Measurements from ENCODE around the gene CAPRIN2.
A peak's percentile ranks its signal among the peaks of the same experiment; 100 is the strongest.

Gene CAPRIN2

GRCh38 chr12:30730011-30730410 is 24.7 kb downstream of the CAPRIN2 start:
- no peak overlapping the region for H3K27ac ChIP-seq
- TF ChIP-seq CTCF (conservative IDR thresholded peaks at IDR 0.05) (no peak), ZFX (IDR thresholded peaks at IDR 0.05) (no peak)

GRCh38 chr12:30729547-30729946 is 25.2 kb downstream of the CAPRIN2 start:
- TF ChIP-seq ZFX (IDR thresholded peaks at IDR 0.05) (no peak), CTCF (conservative IDR thresholded peaks at IDR 0.05) (no peak)

GRCh38 chr12:30726647-30727046 is 28.1 kb downstream of the CAPRIN2 start:
- TF ChIP-seq ZFX (IDR thresholded peaks at IDR 0.05) (no peak), CTCF (conservative IDR thresholded peaks at IDR 0.05) (no peak)
- H3K27ac ChIP-seq = no peak overlapping the region

More at GRCh38 chr12:30729547-30729946, 25.2 kb downstream of the CAPRIN2 start:
- no peak overlapping the region for H3K27ac ChIP-seq

- TF ChIP-seq CTCF (conservative IDR thresholded peaks at IDR 0.05) = no peak
- no peak for TF ChIP-seq ZFX (IDR thresholded peaks at IDR 0.05)
- no peak overlapping the region for H3K27ac ChIP-seq
Observed at GRCh38 chr12:30725739-30726138, 29.0 kb downstream of the CAPRIN2 start.

GRCh38 chr12:30719060-30719459 is 35.7 kb downstream of the CAPRIN2 start:
- no peak overlapping the region for H3K27ac ChIP-seq
- TF ChIP-seq CTCF (conservative IDR thresholded peaks at IDR 0.05) = no peak
- no peak for TF ChIP-seq ZFX (IDR thresholded peaks at IDR 0.05)

GRCh38 chr12:30707613-30708342 is 47.0 kb downstream of the CAPRIN2 start:
- no peak for TF ChIP-seq CTCF (conservative IDR thresholded peaks at IDR 0.05)
- no peak for TF ChIP-seq ZFX (IDR thresholded peaks at IDR 0.05)
- no peak overlapping the region for H3K27ac ChIP-seq

- peak overlapping the region; percentile 91 for H3K27ac ChIP-seq
- TF ChIP-seq ZFX (IDR thresholded peaks at IDR 0.05) = no peak
- TF ChIP-seq CTCF (conservative IDR thresholded peaks at IDR 0.05) = no peak
Observed at GRCh38 chr12:30706476-30706875, 48.3 kb downstream of the CAPRIN2 start.

Measured in C4-2B (cell line).